GM18870 (cell line): ENCODE results near the gene LRG1.
"Not testable (repeated sequence)": the region's sequence is repeated elsewhere in the genome, so short reads cannot be mapped to it uniquely, and the experiment has no call there.

Experiments
- ATAC-seq: cut with Tn5 transposase; IDR thresholded peaks from one replicate; pipeline ENCODE4 v1.9.1; 2021; ENCODE audit warnings: moderate library complexity; ENCODE audit not compliant: unreplicated experiment

Gene LRG1

DNA sequence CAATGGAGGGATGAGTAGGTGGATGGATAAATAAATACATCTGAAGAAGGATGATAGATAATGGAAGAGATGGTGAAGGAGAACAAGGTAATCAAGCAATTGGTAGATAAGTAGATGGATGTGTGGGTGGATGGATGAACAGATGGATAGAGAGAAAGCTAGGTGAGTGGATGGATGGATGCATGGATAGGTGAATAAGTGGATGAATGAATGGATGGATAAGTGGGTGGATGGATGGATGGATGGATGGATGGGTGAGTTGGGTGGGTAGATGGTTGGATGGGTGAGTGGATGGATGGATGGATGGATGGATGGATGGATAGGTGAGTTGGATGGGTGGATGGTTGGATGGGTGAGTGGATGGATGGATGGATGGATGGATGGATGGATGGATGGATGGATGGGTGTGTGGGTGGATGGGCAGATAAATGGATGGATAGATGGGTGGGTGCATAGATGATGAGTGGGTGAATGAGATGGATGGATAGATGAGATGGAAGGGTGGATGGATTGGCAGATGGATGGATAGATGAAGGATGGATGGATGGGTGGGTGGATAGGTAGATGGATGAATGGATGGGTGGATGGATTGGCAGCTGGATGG lies 13.4 kb upstream of the LRG1 start:
- ATAC-seq: no peak

DNA sequence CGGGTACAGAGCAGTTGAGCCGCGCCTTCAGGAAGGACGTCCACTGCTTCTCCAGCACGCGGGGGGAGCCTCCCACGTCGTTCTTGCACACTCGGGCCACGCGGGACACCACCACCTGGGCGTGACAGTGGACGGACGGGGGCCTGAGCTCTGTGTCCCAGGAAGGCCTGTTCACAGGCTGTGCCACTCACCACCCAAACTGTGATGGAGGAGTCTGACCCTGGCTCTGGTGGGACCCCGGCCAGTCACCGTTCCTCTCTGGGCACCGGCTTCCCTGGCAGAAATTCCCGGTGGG lies 12.6 kb upstream of the LRG1 start:
- no peak for ATAC-seq

DNA sequence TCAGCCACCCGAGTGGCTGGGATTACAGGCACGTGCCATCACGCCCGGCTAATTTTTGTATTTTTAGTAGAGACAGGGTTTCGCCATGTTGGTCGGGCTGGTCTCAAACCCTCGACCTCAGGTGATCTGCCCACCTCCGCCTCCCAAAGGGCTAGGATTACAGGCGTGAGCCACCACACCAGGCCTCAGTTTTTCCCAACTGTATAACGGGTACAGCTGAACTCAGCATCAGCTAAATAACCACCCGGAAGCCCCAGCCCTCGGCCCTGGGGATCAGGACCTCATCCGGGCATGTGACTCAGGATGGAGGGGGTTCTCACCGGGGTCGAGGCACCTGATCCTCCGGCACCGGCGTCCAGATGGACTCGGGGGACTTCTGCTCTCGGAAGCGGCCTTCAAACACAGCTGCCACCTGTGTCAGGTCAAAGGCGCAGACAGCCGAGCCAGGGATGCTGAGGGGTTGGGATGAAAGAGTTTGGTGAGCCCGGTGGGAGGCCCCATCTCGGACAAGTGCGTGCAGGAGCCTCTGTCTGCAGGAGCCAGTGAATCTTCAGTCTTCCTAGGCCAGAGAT lies 10.7 kb upstream of the LRG1 start:
- no peak for ATAC-seq

DNA sequence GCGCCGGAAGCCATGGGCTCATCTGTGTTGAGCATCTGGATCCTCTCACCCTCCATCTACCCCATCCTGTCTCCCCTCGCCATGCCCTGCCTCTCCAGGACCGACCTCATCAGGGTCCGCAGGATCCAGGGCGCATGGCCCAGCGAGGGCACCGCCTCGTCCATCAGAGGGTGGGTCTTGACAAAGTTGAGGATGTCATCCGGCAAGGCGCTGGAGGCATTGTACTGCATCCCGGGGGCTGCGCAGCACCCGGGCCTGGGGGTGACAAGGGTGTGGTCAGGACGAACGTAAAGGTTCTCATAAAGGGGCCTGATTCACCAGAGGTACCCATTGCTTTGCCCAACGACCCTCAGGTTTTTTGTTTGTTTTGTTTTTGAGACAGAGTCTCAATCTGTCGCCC lies 10.2 kb upstream of the LRG1 start:
- ATAC-seq: no peak

DNA sequence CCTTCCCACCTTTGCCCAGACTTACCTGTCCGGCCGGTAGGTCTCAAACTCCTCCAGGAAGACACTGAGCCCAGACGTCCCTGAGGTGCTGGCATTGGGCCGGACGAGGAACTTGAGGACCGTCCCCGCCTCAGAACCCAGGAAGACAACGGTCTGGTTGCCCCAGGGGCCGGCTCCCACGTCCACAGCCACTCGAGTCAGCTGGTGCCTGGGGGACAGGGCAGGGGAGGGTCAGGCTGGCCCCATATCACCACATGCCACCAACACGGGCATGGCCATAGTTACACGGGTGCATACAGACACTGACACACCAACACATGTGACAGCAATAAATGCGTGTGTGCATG lies 8.4 kb upstream of the LRG1 start:
- no peak for ATAC-seq

DNA sequence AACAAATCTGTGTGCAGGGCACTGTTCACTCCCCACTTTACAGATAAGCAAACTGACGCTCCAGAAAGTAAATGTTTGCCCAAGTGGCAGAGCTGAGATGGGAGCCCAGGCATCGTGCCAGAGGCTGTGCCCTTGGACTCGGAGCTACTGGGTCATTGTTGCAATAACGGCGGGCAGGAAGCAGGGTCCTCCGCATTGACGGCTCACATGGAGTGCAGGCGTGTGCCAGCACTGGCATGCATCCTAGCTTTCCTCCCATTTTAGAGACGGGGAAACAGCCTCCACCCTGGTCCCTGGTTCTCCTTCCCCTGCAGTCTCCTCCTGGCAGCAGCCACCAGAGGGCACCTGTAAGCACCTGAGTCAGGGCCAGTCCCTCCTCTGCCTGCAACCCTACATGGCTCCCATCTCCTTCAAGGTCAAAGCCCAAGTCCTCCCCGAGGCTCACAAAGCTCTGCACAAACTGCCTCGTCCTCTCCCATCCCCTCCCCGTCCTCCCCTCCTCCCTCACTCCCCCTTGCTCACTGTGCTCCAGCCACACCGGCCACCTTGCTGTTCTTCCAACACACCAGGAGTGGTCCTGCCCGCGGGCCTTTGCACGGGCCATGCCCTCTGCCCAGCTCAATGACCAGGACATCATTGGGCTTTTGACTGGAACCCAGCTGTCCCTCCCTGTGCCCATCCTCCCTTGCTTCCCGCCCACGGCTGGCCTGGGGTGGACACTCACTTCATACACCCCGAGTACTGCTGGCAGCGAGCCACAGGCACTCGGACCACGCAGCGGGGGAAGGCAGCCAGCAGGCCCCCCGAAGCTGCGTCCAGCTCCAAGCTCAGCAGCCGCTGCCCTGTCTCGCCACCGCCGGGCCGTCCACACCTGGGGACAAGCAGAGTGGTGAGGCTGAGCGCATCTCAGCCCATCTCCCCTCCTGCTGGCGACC lies 7.7 kb upstream of the LRG1 start:
- no peak for ATAC-seq

DNA sequence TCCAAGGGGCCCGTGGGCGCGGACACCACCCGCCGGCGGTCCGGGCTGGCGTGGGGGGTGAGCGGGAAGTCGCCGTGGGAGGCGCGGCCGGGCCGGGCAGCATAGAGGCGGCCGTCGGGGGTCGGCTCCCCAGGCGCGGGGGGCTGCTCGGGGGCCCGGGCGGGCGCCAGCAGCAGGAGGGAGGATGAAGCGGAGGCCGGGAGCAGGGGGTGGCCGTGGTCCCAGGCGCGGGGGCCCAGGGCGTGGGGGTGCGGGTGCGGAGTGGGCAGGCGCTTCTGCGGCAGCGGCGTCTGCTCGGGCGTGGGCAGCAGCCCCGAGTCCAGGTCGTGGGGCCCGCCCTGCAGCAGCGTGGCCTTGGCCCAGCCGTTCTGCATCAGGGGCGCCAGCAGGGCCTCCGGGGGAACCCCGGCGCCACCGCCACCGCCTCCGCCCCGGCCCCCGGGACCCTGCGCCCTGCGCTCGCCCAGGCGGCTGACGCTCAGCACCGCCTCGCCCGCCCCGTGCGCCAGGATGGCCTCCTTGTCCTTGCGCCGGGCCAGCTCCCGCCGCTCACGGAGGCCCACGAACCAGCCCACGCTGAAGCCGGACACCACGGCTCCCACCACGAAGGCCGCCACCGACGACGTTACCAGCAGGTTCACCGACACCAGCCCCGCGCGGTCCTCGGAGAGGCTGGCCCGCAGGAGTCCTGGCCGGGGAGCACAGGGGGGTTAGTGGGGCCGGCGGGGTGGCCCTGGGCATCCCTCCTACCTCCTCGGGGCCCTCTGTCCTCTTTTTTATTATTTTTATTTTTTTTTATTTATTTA lies 4.2 kb upstream of the LRG1 start:
- ATAC-seq: no peak

DNA sequence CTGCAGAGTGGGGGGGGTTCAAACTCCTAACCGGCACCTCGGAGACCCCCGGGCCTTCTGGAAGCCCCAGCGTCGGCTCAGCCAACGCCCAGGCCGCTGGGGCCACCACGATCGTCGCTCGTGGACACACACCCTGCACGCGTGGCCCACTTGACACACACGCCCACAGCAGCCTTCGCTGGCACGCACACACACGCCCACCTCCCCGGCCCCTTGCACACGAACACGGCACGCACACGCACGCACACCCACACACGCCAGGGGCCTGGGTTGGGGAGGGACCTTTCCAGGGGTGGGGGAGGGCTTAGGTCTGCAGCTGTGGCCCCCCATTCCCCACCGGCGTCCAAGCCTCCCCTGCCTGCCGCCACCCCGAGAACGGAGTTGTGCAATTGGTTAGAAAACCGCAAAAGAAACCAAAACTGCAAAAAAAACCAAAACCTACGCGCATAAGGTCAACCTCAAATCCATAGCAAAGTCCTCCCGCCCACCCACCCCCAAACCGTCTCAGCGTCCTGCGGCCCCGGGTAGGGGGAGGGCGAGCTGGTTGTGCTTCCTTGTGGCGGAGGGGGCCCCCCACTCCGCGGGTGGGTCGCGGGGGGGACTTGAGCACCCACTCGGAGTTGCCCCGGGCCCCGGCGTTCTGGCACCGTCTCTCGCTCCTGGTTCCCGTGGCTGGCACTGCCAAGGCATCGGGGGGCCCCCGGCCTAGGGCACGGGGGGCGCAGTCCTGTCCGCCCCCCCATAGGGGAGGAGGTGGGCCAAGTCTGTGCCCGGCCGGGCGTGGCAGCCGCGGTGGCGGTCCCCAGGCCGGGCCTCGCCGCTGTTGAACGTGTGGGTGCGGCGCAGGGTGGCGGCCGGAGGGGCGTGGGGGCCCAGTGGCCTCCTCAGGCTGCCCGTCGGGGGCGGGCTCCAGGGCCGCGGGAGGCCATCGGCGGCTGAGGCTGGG lies 3.3 kb upstream of the LRG1 start:
- ATAC-seq: no peak

DNA sequence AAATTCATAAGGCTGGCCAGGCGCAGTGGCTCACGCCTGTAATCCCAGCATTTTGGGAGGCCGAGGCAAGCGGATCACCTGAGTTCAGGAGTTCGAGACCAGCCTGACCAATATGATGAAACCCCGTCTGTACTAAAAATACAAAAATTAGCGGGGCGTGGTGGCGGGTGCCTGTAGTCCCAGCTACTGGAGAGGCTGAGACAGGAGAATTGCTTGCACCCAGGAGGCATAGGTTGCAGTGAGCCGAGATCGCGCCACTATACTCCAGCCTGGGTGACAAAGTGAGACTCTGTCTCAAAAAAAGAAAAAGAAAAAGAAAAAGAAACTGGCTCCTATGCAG lies 1.9 kb upstream of the LRG1 start:
- not testable (repeated sequence) for ATAC-seq

DNA sequence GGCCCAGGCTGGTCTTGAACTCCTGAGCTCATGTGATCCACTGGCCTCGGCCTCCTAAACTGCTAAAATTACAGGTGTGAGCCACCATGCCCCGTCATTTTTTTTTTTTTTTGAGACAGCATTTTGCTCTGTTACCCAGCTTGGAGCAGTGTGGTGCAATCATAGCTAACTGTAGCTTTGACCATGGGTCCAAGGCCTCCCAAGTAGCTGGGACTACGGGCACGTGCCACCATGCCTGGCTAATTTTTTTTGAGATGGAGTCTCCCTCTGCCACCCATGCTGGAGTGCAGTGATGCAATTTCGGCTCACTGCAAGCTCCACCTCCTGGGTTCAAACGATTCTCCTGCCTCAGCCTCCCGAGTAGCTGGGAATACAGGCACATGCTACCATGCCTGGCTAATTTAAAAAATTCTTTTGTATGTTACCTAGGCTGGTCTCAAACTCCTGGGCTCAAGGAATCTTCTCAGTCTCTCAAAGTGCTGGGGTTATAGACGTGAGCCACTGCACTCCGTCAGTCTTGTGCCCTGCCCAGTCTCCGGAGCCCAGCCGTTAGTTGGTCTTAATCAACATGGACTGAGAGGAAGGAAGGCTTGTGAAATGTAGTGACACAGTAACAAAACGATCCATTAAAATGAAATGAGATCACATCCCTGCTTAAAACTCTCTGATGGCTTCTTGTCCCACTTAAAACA lies 1.4 kb upstream of the LRG1 start:
- ATAC-seq: no peak

DNA sequence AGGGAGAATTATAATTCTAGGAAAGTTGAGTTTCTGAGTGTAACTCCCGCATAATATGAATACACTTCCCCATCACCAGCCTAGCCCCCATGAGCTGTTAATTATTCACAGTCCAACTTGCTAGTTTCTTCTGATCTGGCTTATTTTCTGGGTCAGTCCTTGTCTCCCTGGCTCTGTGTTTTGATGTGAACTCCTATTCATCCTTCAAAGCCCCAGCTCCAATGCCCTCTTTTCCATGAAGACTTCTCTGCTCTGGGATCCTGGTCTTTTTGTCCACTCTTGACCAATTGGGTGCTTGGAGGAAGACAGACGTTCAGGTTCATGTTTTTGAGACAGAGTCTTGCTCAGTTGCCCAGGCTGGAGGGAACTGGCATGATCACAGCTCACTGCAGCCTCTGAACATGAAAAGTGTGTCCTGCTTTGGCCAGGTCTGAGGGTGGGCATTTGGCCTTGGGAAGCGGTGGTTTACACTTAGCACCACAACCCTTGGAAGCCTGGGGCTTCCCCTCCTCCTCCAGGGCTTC lies 605 bp downstream of the LRG1 start:
- no peak for ATAC-seq

DNA sequence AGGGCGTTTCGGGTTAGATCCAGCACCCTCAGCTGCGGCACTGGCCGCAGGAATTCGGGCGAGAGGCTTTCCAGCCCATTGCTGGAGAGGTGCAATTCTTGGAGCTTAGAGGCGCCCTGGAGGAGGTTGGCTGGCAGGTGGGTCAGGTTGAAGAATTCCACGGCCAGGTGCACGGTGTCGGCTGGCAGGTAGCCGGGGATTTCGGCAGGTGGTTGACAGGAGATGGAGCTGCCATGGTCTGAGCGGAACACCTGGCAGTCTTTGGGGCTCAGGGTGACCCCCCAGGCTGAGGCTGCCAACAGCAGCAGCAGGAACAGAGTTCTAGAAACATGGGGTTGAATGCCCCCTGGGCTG lies 1.3 kb downstream of the LRG1 start:
- no peak for ATAC-seq

DNA sequence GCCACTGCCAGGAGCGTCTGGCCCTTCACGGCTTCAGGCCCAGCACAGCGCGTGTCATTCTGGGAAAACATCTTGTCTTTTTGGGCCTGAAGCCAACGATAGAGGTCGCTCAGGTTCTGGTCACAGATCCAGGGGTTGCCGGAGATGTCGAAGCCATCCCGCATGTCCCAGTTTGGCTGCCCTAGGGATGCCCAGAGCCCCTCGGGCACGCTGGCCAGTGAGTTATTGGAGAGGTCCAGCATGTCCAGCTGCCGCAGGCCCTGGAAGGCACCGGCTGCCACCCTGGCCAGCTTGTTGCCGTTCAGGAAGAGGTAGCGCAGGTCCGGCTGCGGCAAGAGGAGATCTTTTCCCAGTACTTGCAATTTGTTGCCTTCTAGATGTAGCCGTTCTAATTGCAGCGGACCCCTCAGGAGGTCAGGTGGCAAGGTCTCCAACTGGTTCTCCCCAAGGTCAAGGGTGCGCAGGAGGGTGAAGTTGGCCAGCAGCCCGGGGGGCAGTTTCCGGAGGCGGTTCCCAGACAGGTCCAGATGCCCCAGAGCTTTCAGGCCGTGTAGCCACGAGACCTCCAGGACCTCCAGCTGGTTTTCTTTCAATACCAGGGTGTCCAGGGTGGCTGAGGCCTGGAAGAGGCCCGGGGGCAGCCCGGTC lies 1.8 kb downstream of the LRG1 start:
- ATAC-seq: no peak

DNA sequence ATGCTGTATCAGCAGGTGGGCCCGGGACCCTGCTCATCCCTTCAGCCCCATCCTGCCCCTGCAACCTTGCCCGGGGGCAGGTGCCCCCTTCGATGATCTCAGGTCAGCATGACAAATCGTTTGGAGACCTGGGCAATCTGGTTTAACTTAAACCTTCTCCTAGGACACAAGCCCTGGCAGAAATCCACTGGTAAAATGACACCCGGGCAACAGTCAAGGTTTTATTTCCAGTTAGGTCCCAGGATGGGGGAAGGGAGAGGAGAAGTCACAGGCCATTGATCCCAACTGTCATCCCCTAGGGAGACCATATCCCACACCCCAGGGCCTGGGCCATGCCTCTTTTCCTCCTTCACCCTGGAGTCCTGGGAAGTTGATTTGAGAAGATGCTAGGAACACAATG lies 3.0 kb downstream of the LRG1 start:
- ATAC-seq: no peak

DNA sequence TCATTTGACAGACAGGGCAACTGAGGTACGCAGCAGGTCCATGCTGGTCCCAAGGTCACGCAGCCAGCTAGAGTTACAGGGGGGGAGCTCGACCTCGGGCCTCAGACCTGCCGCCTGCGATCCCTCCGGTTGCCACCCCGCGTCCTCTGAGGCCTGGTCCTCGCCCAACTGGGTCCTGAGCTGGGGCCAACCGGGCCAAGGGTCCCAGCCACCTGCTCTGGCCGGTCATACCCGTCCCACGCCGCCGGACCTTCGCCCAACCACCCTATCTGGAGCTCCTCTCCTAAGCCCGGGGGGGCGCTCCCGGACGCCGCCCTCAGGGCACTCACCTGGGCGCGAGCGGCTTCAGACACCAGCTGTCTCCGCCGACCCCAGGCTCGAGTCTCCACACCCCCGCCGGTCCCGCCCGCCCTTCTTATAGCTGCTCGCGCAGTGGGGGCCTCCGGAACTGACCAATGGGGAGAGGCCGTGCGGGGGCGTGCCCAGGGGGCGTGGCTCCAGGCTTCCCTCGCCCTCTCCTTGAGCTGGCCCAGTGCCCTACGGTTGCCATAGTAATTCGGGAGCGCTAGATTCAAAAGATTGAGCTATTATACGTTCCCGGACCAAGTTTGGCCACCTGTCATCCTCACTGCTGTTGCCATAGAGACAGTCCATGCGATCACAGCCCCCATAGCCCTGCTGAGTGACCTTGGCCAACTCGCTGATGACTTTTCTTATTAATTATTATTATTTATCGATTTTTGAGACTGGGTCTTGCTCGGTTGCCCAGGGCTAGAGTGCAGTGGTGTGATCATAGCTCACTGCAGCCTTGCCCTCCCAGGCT lies 4.8 kb downstream of the LRG1 start, which contains the start of gene PLIN5:
Gene PLIN5, minus strand, starts transcription at position 389 of the 823 bp plus-strand sequence. CDS start 1,150 bp downstream, outside the sequence.
- no peak for ATAC-seq

DNA sequence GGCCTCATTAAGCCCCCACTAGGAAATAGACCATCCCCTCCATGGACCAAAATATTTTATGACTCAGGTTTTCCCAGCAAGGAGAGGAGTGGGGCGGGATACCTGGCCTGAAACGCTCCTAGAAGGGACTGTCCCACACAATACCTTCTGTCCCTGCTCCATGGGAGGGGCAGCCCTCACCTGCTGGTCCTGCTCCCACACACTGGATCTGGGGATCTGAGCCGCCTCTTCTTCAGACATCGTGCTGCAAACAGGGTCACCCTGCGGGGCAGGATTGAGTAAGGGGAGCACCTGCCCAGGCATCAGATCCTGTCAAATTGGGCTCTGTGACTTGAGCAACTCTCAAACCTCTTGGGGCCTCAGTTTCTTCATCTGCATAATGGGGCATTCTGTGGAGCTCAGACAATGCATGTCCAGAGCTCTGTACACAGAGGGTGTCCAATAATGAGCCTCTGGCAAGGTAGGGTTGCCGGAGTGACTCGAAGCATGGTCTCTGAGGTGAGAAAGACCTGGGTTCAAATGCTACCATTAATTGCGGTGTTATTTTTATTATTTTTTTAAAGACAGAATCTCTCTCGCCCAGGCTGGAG lies 5.9 kb downstream of the LRG1 start:
- ATAC-seq: no peak

DNA sequence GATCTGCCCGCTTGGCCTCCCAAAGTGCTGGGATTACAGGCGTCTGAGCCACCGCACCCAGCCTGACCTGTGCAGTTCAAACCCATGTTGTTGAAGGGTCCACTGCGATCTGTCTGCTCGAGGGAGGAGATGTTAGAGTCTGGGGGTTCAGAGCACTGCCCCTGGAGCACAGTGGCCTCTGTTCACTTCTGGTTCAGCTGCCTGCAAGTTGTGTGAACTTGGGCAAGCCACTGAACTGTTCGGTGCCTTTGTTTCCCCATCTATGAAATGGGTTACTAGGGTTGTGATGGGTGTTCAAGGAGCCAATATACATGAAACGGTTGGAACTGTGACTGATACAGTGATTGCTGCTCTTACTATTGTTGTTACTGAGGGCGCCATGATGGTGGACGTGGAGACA lies 6.5 kb downstream of the LRG1 start:
- ATAC-seq: no peak

DNA sequence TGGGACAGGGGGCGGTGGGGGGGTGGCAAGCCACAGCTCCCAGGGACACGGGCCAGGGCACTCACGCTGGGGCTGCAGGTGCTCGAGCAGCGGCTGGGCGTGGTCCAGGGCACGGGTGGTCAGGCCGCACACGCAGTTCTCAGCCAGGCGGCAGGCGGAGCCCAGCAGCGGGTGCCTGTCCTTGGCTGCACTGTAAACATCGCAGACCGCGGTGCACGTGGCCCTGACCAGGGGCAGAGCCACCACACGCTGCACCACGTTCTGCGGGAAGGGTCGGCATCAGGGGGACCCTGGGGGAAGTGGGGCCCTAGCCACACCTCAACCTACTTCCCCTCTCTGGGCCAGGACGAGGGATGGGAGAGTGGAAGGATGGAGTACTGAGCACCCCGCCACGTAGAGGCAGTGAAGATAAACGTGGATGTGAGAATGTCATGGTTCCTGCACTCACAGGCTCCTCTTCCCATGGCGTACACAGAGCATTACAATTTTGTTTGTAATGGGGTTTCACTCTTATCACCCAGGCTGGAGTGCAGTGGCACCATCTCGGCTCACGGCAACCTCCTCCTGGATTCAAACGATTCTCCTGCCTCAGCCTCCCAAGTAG lies 8.2 kb downstream of the LRG1 start:
- ATAC-seq: no peak
